B cell (primary cell): ENCODE data around the gene PTX4.

Experiments used
- EZH2 ChIP-seq: IDR thresholded peaks from 2 replicates; pipeline ENCODE4 v1.6.1; 2012; ENCODE audit warnings: borderline replicate concordance, low read depth, mild to moderate bottlenecking, moderate library complexity, low read length; ENCODE audit not compliant: insufficient read depth, poor library complexity, severe bottlenecking
- TF ChIP-seq, protein P1 (sequence below): fragments of 200-600 bp; IDR thresholded peaks from one replicate; pipeline ENCODE4 v1.8.0; 2022; ENCODE audit warnings: antibody characterized with exemption, mild to moderate bottlenecking

DNA sequence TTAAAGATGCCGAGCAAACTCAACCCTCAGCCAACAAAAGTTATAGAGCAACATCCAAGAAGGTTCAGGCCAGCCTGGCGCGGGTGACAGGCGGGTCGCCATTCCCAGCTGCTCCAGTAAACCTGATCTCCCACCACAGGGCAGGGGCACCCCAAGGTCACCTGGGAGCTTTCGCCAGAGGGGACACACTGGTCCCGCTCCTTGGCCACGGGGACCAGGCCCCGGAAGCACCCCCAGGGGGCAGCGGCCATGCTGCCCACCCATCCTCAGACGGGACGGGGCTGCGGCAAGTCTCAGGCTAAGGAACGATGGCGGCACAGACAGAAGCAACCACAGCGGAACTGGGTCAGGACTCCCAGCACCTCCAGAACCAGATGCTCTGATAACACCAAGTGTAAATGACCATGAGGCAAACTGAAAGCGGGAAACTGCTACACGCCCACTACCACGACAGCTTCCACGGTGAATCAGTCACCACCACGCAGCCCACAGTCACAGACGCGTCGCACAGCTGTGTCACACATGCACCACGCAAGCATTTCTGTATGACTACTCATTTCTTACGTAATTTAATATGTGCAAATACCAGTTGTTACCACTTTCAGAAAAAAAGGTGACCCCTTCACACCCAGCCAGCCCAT lies 30.3 kb downstream of the PTX4 start:
- TF ChIP-seq, protein P1, sequence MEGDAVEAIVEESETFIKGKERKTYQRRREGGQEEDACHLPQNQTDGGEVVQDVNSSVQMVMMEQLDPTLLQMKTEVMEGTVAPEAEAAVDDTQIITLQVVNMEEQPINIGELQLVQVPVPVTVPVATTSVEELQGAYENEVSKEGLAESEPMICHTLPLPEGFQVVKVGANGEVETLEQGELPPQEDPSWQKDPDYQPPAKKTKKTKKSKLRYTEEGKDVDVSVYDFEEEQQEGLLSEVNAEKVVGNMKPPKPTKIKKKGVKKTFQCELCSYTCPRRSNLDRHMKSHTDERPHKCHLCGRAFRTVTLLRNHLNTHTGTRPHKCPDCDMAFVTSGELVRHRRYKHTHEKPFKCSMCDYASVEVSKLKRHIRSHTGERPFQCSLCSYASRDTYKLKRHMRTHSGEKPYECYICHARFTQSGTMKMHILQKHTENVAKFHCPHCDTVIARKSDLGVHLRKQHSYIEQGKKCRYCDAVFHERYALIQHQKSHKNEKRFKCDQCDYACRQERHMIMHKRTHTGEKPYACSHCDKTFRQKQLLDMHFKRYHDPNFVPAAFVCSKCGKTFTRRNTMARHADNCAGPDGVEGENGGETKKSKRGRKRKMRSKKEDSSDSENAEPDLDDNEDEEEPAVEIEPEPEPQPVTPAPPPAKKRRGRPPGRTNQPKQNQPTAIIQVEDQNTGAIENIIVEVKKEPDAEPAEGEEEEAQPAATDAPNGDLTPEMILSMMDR: no peak
- TF ChIP-seq EZH2: no peak
